IMR-90 (cell line): ENCODE data around the gene AJAP1. TPM values are rescaled to one million over a fixed set of nuclear protein-coding genes. Genes with fewer than 3 reads are reported as not detected.

ENCODE experiments used
- ATAC-seq: fragments of 200-7000 bp; cut with Tn5 transposase; 2 replicates; pipeline ENCODE4 v1.9.1; 2020; ENCODE audit warnings: low read depth, mild to moderate bottlenecking, moderate library complexity
- BruUV-seq: library from RNA; stranded (reverse); fragments of 400-500 nt; replicated peaks from 2 replicates; lab custom pipeline; 2021; lab: Mats Ljungman, UMichigan
- CTCF ChIA-PET: fragments of 300-600 bp; formaldehyde crosslinking; extraction: SDS; loops from one replicate; lab custom pipeline; 2021; ENCODE audit warnings: antibody characterized with exemption; lab: Yijun Ruan, JAX
- POLR2A ChIA-PET: fragments of 300-600 bp; sonication (Branson Sonifier 250); formaldehyde crosslinking; loops from one replicate; lab custom pipeline; 2022; ENCODE audit warnings: antibody characterized with exemption; ENCODE audit not compliant: unreplicated experiment; lab: Charles Lee
- DNase-seq: peaks from one replicate; pipeline ENCODE4 v3.0.0; 2013
- H2AFZ ChIP-seq: replicated peaks from 2 replicates; pipeline ENCODE3; 2013; ENCODE audit warnings: low read length, mild to moderate bottlenecking; ENCODE audit not compliant: poor library complexity
- H2AK5ac ChIP-seq: 2 replicates; pipeline ENCODE4 v1.6.1; 2013; ENCODE audit warnings: low read depth, low read length, inconsistent platforms
- H2AK9ac ChIP-seq: replicated peaks from 2 replicates; pipeline ENCODE3; 2013; ENCODE audit warnings: mild to moderate bottlenecking, low read depth, low read length, moderate library complexity; ENCODE audit not compliant: poor library complexity
- H2BK120ac ChIP-seq: 2 replicates; pipeline ENCODE4 v1.6.1; 2013; ENCODE audit warnings: low read depth, low read length, inconsistent platforms
- H2BK15ac ChIP-seq: 3 replicates; pipeline ENCODE4 v1.6.1; 2013; ENCODE audit warnings: low read depth, low read length, inconsistent platforms
- H2BK20ac ChIP-seq: 2 replicates; pipeline ENCODE4 v1.6.1; 2013; ENCODE audit warnings: low read depth, mild to moderate bottlenecking, inconsistent platforms, low read length, moderate library complexity
- H2BK5ac ChIP-seq: 2 replicates; pipeline ENCODE4 v1.6.1; 2013; ENCODE audit warnings: mild to moderate bottlenecking, low read depth, low read length, inconsistent platforms; ENCODE audit not compliant: poor library complexity, severe bottlenecking
- H3K14ac ChIP-seq: replicated peaks from 2 replicates; pipeline ENCODE4 v1.6.1; 2013; ENCODE audit warnings: low read depth, low read length, inconsistent platforms
- H3K18ac ChIP-seq: 2 replicates; pipeline ENCODE4 v1.6.1; 2013; ENCODE audit warnings: low read depth, low read length, control low read depth
- H3K23ac ChIP-seq: 2 replicates; pipeline ENCODE4 v1.6.1; 2013; ENCODE audit warnings: low read depth, low read length, inconsistent platforms
- H3K27ac ChIP-seq: 2 replicates; pipeline ENCODE4 v1.5.1; 2013; ENCODE audit warnings: mild to moderate bottlenecking, control low read depth, low read length; ENCODE audit not compliant: insufficient read depth
- H3K27me3 ChIP-seq: 2 replicates; pipeline ENCODE4 v1.6.1; 2013; ENCODE audit warnings: low read length; ENCODE audit not compliant: control insufficient read depth, insufficient read depth
- H3K36me3 ChIP-seq: 2 replicates; pipeline ENCODE4 v1.6.1; 2013; ENCODE audit warnings: low read length, mixed read lengths; ENCODE audit not compliant: control insufficient read depth, insufficient read depth
- H3K4ac ChIP-seq: 2 replicates; pipeline ENCODE4 v1.6.1; 2013; ENCODE audit warnings: low read depth, low read length, inconsistent platforms
- H3K4me1 ChIP-seq: 2 replicates; pipeline ENCODE4 v1.6.1; 2013; ENCODE audit warnings: low read length, mixed read lengths; ENCODE audit not compliant: control insufficient read depth, insufficient read depth
- H3K4me2 ChIP-seq: 2 replicates; pipeline ENCODE4 v1.6.1; 2013; ENCODE audit warnings: low read depth, mild to moderate bottlenecking, control low read depth, low read length, moderate library complexity
- H3K4me3 ChIP-seq: 2 replicates; pipeline ENCODE4 v1.5.1; 2013; ENCODE audit warnings: low read depth, mild to moderate bottlenecking, control low read depth, low read length, moderate library complexity; ENCODE audit not compliant: insufficient read depth
- H3K56ac ChIP-seq: 2 replicates; pipeline ENCODE4 v1.6.1; 2013; ENCODE audit warnings: low read length, inconsistent platforms; ENCODE audit not compliant: insufficient read depth; ENCODE audit errors: extremely low read depth
- H3K79me1 ChIP-seq, 2 experiments: 2 replicates each; pipeline ENCODE4 v1.6.1; 2013; ENCODE audit warnings: low read length in 2 of 2, inconsistent platforms in 1 of 2, low read depth in 1 of 2
- H3K9ac ChIP-seq: 2 replicates; pipeline ENCODE4 v1.6.1; 2013; ENCODE audit warnings: low read depth, low read length, control low read depth
- H3K9me1 ChIP-seq: 2 replicates; pipeline ENCODE4 v1.6.1; 2013; ENCODE audit warnings: low read length, inconsistent platforms; ENCODE audit not compliant: insufficient read depth
- H3K9me3 ChIP-seq: 2 replicates; pipeline ENCODE4 v1.6.1; 2013; ENCODE audit warnings: low read length; ENCODE audit not compliant: control insufficient read depth, insufficient read depth
- H4K20me1 ChIP-seq: 2 replicates; pipeline ENCODE4 v1.6.1; 2013; ENCODE audit warnings: low read length, inconsistent platforms; ENCODE audit not compliant: insufficient read depth
- H4K5ac ChIP-seq: 2 replicates; pipeline ENCODE4 v1.6.1; 2013; ENCODE audit warnings: mild to moderate bottlenecking, low read depth, low read length, control low read depth
- H4K8ac ChIP-seq, 2 experiments: 2 replicates each; pipeline ENCODE4 v1.6.1; 2013; ENCODE audit warnings: low read depth in 2 of 2, low read length in 2 of 2, control low read depth in 1 of 2, inconsistent platforms in 1 of 2
- H4K91ac ChIP-seq: 2 replicates; pipeline ENCODE4 v1.6.1; 2013; ENCODE audit warnings: low read depth, low read length, inconsistent platforms; ENCODE audit not compliant: insufficient read depth
- CTCF ChIP-seq: conservative IDR thresholded peaks from 2 replicates; pipeline ENCODE4 v1.5.1; 2012; ENCODE audit warnings: mild to moderate bottlenecking, low read depth, low read length, improper control_type of control experiment
- ELK1 ChIP-seq: fragments of 150-350 bp; IDR thresholded peaks from 2 replicates; pipeline ENCODE4 v1.6.1; 2016; ENCODE audit warnings: low read depth, mild to moderate bottlenecking, low read length, moderate library complexity, borderline replicate concordance
- MAFK ChIP-seq: IDR thresholded peaks from 2 replicates; pipeline ENCODE4 v1.6.1; 2012; ENCODE audit warnings: low read depth, low read length, improper control_type of control experiment
- RCOR1 ChIP-seq: IDR thresholded peaks from 2 replicates; pipeline ENCODE4 v1.6.1; 2012; ENCODE audit warnings: mild to moderate bottlenecking, low read length, improper control_type of control experiment; ENCODE audit not compliant: insufficient replicate concordance
- USF2 ChIP-seq: fragments of 150-350 bp; IDR thresholded peaks from 2 replicates; pipeline ENCODE4 v1.6.1; 2017; ENCODE audit warnings: mild to moderate bottlenecking, antibody characterized with exemption, low read length, low read depth
- WGBS, 2 experiments: methylation state at CpG; one replicate each; pipeline versions ENCODE4 v1.1.5 to v1.1.7; 2013; ENCODE audit warnings: missing lambda C conversion rate in 2 of 2; ENCODE audit not compliant: insufficient read length in 1 of 2; ENCODE audit errors: extremely low coverage in 2 of 2; 5-methylcytosine and 5-hydroxymethylcytosine counted together
- dilution Hi-C: fragments of 300-500 bp; cut with HindIII; formaldehyde crosslinking; loops from one replicate; pipeline ENCODE4 v1.14.3; 2018; ENCODE audit warnings: low sequenced_read_pairs; ENCODE audit not compliant: unreplicated experiment
- in situ Hi-C: fragments of 300-500 bp; cut with MboI; formaldehyde crosslinking; loops from 3 replicates; pipeline ENCODE4 v1.14.3; 2019; ENCODE audit warnings: low sequenced_read_pairs, inconsistent platforms, mixed read lengths
- intact Hi-C: fragments of 100-400 bp; cut with micrococcal nuclease; formaldehyde crosslinking; loops from 2 replicates; pipeline ENCODE4 v1.10.0; 2022
- polyA plus RNA-seq, 3 experiments: library from polyadenylated mRNA; depleted of rRNA; stranded (reverse); fragments of >200 nt; gene quantifications; 2 replicates each; pipeline ENCODE4 v1.2.3, GENCODE V29; 2012; ENCODE audit warnings: low replicate concordance in 1 of 3
- total RNA-seq: library from RNA; depleted of rRNA; stranded (reverse); fragments of >200 nt; gene quantifications from 2 replicates; pipeline ENCODE4 v1.2.3, GENCODE V29; 2012

AJAP1 gene
- total and polyA plus RNA-seq, 2 of the 4 experiments (the other 2 are of a cell fraction), result under 0.01 to 0.02 TPM

GRCh38 chr1:4767308-4767707, 112.9 kb downstream of the AJAP1 start:
- POLR2A ChIA-PET, result no interaction called here
- CTCF ChIA-PET, result no interaction called here
- Histone ChIP-seq H3K4me2 (no peak overlapping the region), H3K4me1 (no peaks in the 10 kb centered on the region), H3K4ac (no peak overlapping the region), H3K9ac (no peak overlapping the region), H3K14ac (no peak overlapping the region), H3K27me3 (no peaks in the 10 kb centered on the region), H3K79me1 (no peaks in the 10 kb centered on the region), H2BK20ac (no peak overlapping the region), H2BK5ac (no peak overlapping the region), H3K56ac (no peak overlapping the region), H2AK9ac (no peak overlapping the region), H3K27ac (no peak overlapping the region), H3K9me1 (no peaks in the 10 kb centered on the region), H4K5ac (no peak overlapping the region), H3K9me3 (peaks cover 46% of the 10 kb centered on the region), H2AFZ (no peak overlapping the region), H3K23ac (no peak overlapping the region), H3K36me3 (no peaks in the 10 kb centered on the region), H3K4me3 (no peak overlapping the region), H2BK120ac (no peak overlapping the region), H4K91ac (no peak overlapping the region), H4K20me1 (no peaks in the 10 kb centered on the region), H3K18ac (no peak overlapping the region), H4K8ac (no peak overlapping the region), H2AK5ac (no peak overlapping the region), H2BK15ac (no peak overlapping the region)
- 46% methylated on average over 4 of the region's 4 CpGs; no CpG with 5 or more reads in 1 of the 2 experiments for WGBS, 2 experiments
- TF ChIP-seq USF2 (no peak), RCOR1 (no peak), CTCF (no peak), ELK1 (no peak), MAFK (no peak)
- no TSS peak for BruUV-seq
- no peak for ATAC-seq
- DNase-seq, result no peak
- dilution Hi-C loops, result no loop called here
- in situ Hi-C loops, result no loop called here
- intact Hi-C loops, result no loop called here
